ENCODE data around the gene SMYD3.
"Not testable (repeated sequence)": the region's sequence is repeated elsewhere in the genome, so short reads cannot be mapped to it uniquely, and the experiment has no call there.

Gene SMYD3

DNA sequence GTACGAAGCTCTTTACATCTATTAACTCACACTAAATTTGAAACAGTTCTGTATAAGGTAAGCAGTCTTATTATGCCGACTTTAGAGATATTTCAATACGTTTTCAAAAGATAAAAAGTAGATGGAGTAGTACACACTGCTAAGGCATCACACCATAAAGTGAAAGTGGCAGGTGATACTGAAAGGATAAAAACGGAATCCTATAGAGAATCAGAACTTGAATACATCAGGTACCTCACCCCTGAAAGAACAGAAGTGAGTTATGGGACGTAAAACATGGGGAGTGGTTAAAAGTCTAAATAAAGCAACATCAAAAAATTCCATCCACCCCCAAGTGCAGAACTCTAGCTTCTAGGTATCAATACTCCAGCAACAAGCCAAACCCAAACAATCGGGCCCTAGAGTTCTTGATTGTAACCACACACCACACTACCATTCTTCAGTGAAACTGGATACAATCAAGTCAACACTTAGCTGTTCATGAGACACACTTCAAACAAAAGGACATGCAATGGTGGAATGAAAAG is 142.6 kb downstream of the SMYD3 start:
- H3K27ac ChIP-seq (ENCODE audit: low read depth, low read length): no peak overlapping the region
- H3K9me3 ChIP-seq (ENCODE audit: insufficient read depth, low read length): no peaks in the 10 kb centered on the region
- H3K36me3 ChIP-seq (ENCODE audit: low read length): no peaks in the 10 kb centered on the region
- 0 out of 2 replicates have a peak, but pooled peaks cover 4% of the 10 kb centered on the region for H3K79me2 ChIP-seq (ENCODE audit: insufficient read depth, low read length)
- no peaks in the 10 kb centered on the region for H3K27me3 ChIP-seq (ENCODE audit: low read length)
- H3F3A ChIP-seq (ENCODE audit: insufficient read depth): no peaks in the 10 kb centered on the region
- H3K9ac ChIP-seq (ENCODE audit: low read length): no peak overlapping the region
- no peak overlapping the region for H3K4me2 ChIP-seq (ENCODE audit: low read depth, low read length, poor library complexity, severe bottlenecking)
- no peaks in the 10 kb centered on the region for H4K20me1 ChIP-seq (ENCODE audit: low read depth, low read length)
- no peak overlapping the region for H3K4me3 ChIP-seq (ENCODE audit: insufficient read depth, low read length, poor library complexity, severe bottlenecking)
- no peak overlapping the region for H2AFZ ChIP-seq (ENCODE audit: low read depth, low read length, severe bottlenecking)
- TF ChIP-seq EZH2phosphoT487 (conservative IDR thresholded peaks at IDR 0.05; ENCODE audit: low read length) (no peak), CTCF (IDR thresholded peaks at IDR 0.05; ENCODE audit: insufficient read depth, low read length, poor library complexity, severe bottlenecking) (no peak)
- H3K9me2 ChIP-seq (replicated peaks; ENCODE audit: insufficient read depth, low read length): no peaks in the 10 kb centered on the region

DNA sequence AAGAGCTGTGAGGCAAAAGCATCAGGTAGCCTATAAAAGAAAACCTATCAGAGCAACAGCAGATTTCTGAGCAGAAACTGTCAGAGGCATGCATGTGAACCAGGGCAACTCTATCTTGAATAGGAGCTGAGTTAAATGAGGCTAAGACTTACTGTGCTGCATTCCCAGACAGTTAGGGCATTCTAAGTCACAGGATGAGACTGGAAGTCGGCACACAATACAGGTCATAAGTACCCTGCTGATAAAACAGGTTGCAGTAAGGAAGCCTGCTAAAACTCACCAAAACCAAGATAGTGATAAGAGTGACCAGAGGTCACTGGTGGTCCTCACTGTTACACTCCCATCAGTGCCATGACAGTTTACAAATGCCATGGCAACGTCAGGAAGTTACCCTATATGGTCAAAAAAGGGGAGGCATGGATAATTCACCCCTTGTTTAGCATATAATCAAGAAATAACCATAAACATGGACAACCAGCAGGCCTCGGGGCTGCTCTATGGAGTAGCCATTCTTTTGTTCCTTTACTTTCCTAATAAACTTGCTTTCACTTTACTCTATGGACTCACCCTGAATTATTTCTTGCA is 150.0 kb downstream of the SMYD3 start:
- H3K27me3 ChIP-seq (ENCODE audit: low read length); H3K9ac ChIP-seq (ENCODE audit: low read length); H3K4me2 ChIP-seq (ENCODE audit: low read depth, low read length, poor library complexity, severe bottlenecking); H3K79me2 ChIP-seq (ENCODE audit: insufficient read depth, low read length); H2AFZ ChIP-seq (ENCODE audit: low read depth, low read length, severe bottlenecking); H3K36me3 ChIP-seq (ENCODE audit: low read length); H3F3A ChIP-seq (ENCODE audit: insufficient read depth); H4K20me1 ChIP-seq (ENCODE audit: low read depth, low read length); H3K9me2 ChIP-seq (replicated peaks; ENCODE audit: insufficient read depth, low read length); H3K27ac ChIP-seq (ENCODE audit: low read depth, low read length); H3K9me3 ChIP-seq (ENCODE audit: insufficient read depth, low read length); H3K4me3 ChIP-seq (ENCODE audit: insufficient read depth, low read length, poor library complexity, severe bottlenecking): not testable (repeated sequence)

DNA sequence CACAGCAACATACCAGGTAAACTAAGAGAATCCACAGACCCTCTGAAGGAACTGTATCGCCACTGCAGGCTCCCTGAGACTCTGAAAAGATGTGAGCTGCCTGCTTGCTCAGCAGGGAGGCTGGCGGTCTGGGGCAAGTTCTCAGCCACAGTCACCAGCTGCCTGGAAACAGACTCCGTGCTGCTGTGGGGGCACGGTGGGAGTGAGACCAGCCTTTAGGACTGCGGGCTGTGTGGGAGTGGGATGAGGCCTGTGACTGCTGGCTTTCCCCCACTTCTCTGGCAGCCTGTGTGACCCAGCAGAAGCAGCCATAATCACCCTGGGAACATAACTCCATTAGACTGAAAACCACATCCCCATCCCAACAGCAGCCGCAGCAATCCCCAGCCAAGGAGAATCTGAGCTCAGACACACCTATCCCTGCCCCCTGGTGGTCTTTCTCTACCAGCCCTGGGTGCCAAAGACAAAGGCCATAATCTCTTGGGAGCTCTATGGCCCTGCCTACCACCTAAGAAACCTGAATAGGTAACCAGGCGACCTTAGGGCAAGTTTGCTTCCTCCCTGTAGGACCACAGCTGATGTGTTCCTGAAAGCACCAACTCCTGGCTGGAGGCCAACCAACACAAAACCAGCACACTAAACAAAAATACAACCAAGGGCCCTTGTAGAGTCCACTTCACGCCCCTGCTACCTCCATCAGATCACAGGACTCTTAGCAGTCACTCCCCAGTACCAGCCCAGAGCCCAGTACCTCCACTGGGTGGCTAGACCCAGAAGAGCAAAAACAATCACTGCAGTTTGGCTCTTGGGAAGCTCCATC is 151.5 kb downstream of the SMYD3 start:
- Histone ChIP-seq H3K9me3 (ENCODE audit: insufficient read depth, low read length) (no peaks in the 10 kb centered on the region), H3K27ac (ENCODE audit: low read depth, low read length) (no peak overlapping the region), H2AFZ (ENCODE audit: low read depth, low read length, severe bottlenecking) (no peak overlapping the region), H3K4me3 (ENCODE audit: insufficient read depth, low read length, poor library complexity, severe bottlenecking) (no peak overlapping the region), H3K9ac (ENCODE audit: low read length) (no peak overlapping the region), H3K4me2 (ENCODE audit: low read depth, low read length, poor library complexity, severe bottlenecking) (no peak overlapping the region), H3K9me2 (replicated peaks; ENCODE audit: insufficient read depth, low read length) (no peaks in the 10 kb centered on the region), H3K36me3 (ENCODE audit: low read length) (no peaks in the 10 kb centered on the region), H4K20me1 (ENCODE audit: low read depth, low read length) (no peaks in the 10 kb centered on the region), H3K27me3 (ENCODE audit: low read length) (no peaks in the 10 kb centered on the region), H3F3A (ENCODE audit: insufficient read depth) (no peaks in the 10 kb centered on the region), H3K79me2 (ENCODE audit: insufficient read depth, low read length) (peaks cover 2% of the 10 kb centered on the region; the same call in 1 of the 2 replicates)
- TF ChIP-seq EZH2phosphoT487 (conservative IDR thresholded peaks at IDR 0.05; ENCODE audit: low read length) (no peak), CTCF (IDR thresholded peaks at IDR 0.05; ENCODE audit: insufficient read depth, low read length, poor library complexity, severe bottlenecking) (no peak)

DNA sequence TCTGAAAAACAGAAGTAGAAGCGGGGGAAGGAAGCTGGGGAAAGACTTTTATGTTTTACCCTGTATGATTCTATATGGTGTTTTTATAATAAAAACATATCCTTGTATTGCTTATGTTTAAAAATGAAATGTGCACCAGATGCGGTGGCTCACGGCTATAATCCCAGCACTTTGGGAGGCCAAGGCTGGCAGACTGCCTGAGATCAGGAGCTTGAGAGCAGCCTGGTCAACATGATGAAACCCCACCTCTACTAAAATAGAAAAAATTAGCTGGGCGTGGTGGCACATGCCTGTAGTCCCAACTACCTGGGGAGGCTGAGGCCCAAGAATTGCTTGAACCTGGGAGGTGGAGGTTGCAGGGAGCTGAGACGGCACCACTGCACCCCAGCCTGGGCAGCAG is 155.4 kb downstream of the SMYD3 start:
- no peaks in the 10 kb centered on the region for H3K9me2 ChIP-seq (replicated peaks; ENCODE audit: insufficient read depth, low read length)
- H3K27ac ChIP-seq (ENCODE audit: low read depth, low read length): no peak overlapping the region
- H3K79me2 ChIP-seq (ENCODE audit: insufficient read depth, low read length): peaks cover 2% of the 10 kb centered on the region; the same call in 1 of the 2 replicates
- no peaks in the 10 kb centered on the region for H3K36me3 ChIP-seq (ENCODE audit: low read length)
- no peak overlapping the region for H3K4me3 ChIP-seq (ENCODE audit: insufficient read depth, low read length, poor library complexity, severe bottlenecking)
- no peak for TF ChIP-seq EZH2phosphoT487 (conservative IDR thresholded peaks at IDR 0.05; ENCODE audit: low read length)
- TF ChIP-seq CTCF (IDR thresholded peaks at IDR 0.05; ENCODE audit: insufficient read depth, low read length, poor library complexity, severe bottlenecking): no peak
- no peak overlapping the region for H2AFZ ChIP-seq (ENCODE audit: low read depth, low read length, severe bottlenecking)
- no peaks in the 10 kb centered on the region for H3F3A ChIP-seq (ENCODE audit: insufficient read depth)
- no peaks in the 10 kb centered on the region for H4K20me1 ChIP-seq (ENCODE audit: low read depth, low read length)
- H3K27me3 ChIP-seq (ENCODE audit: low read length): no peaks in the 10 kb centered on the region
- no peak overlapping the region for H3K4me2 ChIP-seq (ENCODE audit: low read depth, low read length, poor library complexity, severe bottlenecking)
- H3K9ac ChIP-seq (ENCODE audit: low read length): no peak overlapping the region
- no peaks in the 10 kb centered on the region for H3K9me3 ChIP-seq (ENCODE audit: insufficient read depth, low read length)
